Loucy (cell line): ENCODE results near the gene ITSN1.

Source experiments
- CTCF ChIP-seq: fragments of 200-600 bp; sonication (generic); conservative IDR thresholded peaks from 2 replicates; pipeline ENCODE4 v1.5.1; 2014; ENCODE audit warnings: mild to moderate bottlenecking, antibody characterized with exemption, low read length
- EZH2phosphoT487 ChIP-seq: fragments of 200-600 bp; IDR thresholded peaks from 2 replicates; pipeline ENCODE4 v1.6.1; 2018; ENCODE audit warnings: antibody characterized with exemption, mild to moderate bottlenecking, moderate library complexity, borderline replicate concordance

- TF ChIP-seq CTCF (no peak), EZH2phosphoT487 (no peak)
Measured at GRCh38 chr21:33880626-33881025, 238.3 kb downstream of the ITSN1 start.
